MCF 10A (cell line): ENCODE measurements around the gene CDCA3. TPM values are rescaled to one million over a fixed set of nuclear protein-coding genes. Genes with fewer than 3 reads are reported as not detected.

Experiments used
- Bru-seq: library from RNA; stranded (reverse); fragments of 400-500 nt; gene quantifications from one replicate; lab custom pipeline; 2021; lab: Mats Ljungman, UMichigan
- BruChase-seq, 2 experiments: library from RNA; stranded (reverse); fragments of 400-500 nt; gene quantifications; one replicate each; lab custom pipeline; 2021; lab: Mats Ljungman, UMichigan
- BruUV-seq: library from RNA; stranded (reverse); fragments of 400-500 nt; replicated peaks from 2 replicates; lab custom pipeline; 2021; lab: Mats Ljungman, UMichigan
- CTCF ChIA-PET: fragments of 300-600 bp; sonication (Branson Sonifier 250); formaldehyde crosslinking; extraction: SDS; loops from one replicate; lab custom pipeline; 2021; ENCODE audit warnings: antibody characterized with exemption, inconsistent platforms; lab: Yijun Ruan, JAX
- POLR2A ChIA-PET: fragments of 300-600, 350-650 bp; sonication (Branson Sonifier 250); formaldehyde crosslinking; extraction: SDS; loops from one replicate; lab custom pipeline; 2020; ENCODE audit warnings: antibody characterized with exemption, inconsistent platforms; lab: Yijun Ruan, JAX
- DNase-seq: peaks from one replicate; pipeline ENCODE4 v3.0.0-alpha.2; 2018; ENCODE audit not compliant: unreplicated experiment
- H3K27ac Mint-ChIP-seq: one replicate; pipeline ENCODE4 v1.8.0; 2022; ENCODE audit warnings: mild to moderate bottlenecking, low read depth, mixed read lengths; ENCODE audit not compliant: unreplicated experiment
- H3K27me3 Mint-ChIP-seq: one replicate; pipeline ENCODE4 v1.8.0; 2022; ENCODE audit warnings: mixed read lengths; ENCODE audit not compliant: insufficient read depth, unreplicated experiment
- H3K36me3 Mint-ChIP-seq: one replicate; pipeline ENCODE4 v1.8.0; 2022; ENCODE audit warnings: mild to moderate bottlenecking, moderate library complexity, mixed read lengths; ENCODE audit not compliant: insufficient read depth, unreplicated experiment
- H3K4me1 Mint-ChIP-seq: one replicate; pipeline ENCODE4 v1.8.0; 2022; ENCODE audit warnings: mixed read lengths; ENCODE audit not compliant: insufficient read depth, unreplicated experiment
- H3K4me3 Mint-ChIP-seq: one replicate; pipeline ENCODE4 v1.8.0; 2022; ENCODE audit warnings: mild to moderate bottlenecking, moderate library complexity, mixed read lengths; ENCODE audit not compliant: unreplicated experiment
- H3K9me3 Mint-ChIP-seq: one replicate; pipeline ENCODE4 v1.8.0; 2022; ENCODE audit warnings: mixed read lengths; ENCODE audit not compliant: unreplicated experiment
- CTCF ChIP-seq: fragments of 200-600 bp; IDR thresholded peaks from one replicate; pipeline ENCODE4 v1.8.0; 2022; ENCODE audit warnings: antibody characterized with exemption, mild to moderate bottlenecking; ENCODE audit not compliant: unreplicated experiment
- intact Hi-C: fragments of 100-400 bp; cut with micrococcal nuclease; formaldehyde crosslinking; loops from 2 replicates; pipeline ENCODE4 v1.14.1; 2022
- long read RNA-seq: library from polyadenylated mRNA; stranded (forward); transcript quantifications from one replicate; pipeline ENCODE4 v2.0.0, GENCODE V29; 2022
- total RNA-seq: library from RNA; stranded (reverse); gene quantifications from 2 replicates; pipeline ENCODE4 v1.2.3, GENCODE V29; 2022

CDCA3 gene
- total RNA-seq (11.7 and 25.5 TPM in 2 replicates), Bru-seq, nascent RNA (percentile 42 among the genes with signal in this experiment), BruChase-seq, experiment 1, labeled RNA remaining after a 6-hour chase (percentile 38 among the genes with signal in this experiment), BruChase-seq, experiment 2, labeled RNA remaining after a 2-hour chase (percentile 39 among the genes with signal in this experiment)
- long read RNA-seq, transcript CDCA3-204 (5 exons, 1,327 nt) = minor isoform, 5 of 54 reads
- long read RNA-seq, transcript CDCA3-207 (6 exons, 1,943 nt) = major isoform, 25 of 54 reads
- long read RNA-seq, partial matches to known transcripts = 12 of 54 reads
- long read RNA-seq, other reads (novel, unspliced or antisense) = 5 of 54 reads

GRCh38 chr12:6851153-6851920 lies at the start of gene CDCA3:
CDCA3 (minus strand) TSS chr12:6851286; CDS start chr12:6850952, 334 bp downstream.
- CTCF ChIA-PET = interaction anchor here (0.6 to 7.3 kb wide), 8 partner anchors 13 to 312 kb away, joined by 3 to 40 read pairs (median 6); partner anchors contain the start of genes MLF2 and SPSB2
- H3K27ac Mint-ChIP-seq = peak within 1 kb of the TSS; percentile 90
- intact Hi-C loops = no loop called here
- DNase-seq = peak; percentile 100
- no peak for TF ChIP-seq CTCF
- POLR2A ChIA-PET = interaction anchor here (0.6 to 7.9 kb wide), 33 partner anchors 9 to 450 kb away, joined by 3 to 130 read pairs (median 6); partner anchors contain the start of genes ATN1, C12orf57, COPS7A and GNB3
- peak within 1 kb of the TSS; percentile 88 for H3K4me3 Mint-ChIP-seq
- peaks cover 38% of the 10 kb centered on the region for H3K36me3 Mint-ChIP-seq
- no peaks in the 10 kb centered on the region for H3K27me3 Mint-ChIP-seq
- no peaks in the 10 kb centered on the region for H3K9me3 Mint-ChIP-seq
- peaks cover 31% of the 10 kb centered on the region for H3K4me1 Mint-ChIP-seq
- no TSS peak for BruUV-seq

- ChIA-PET CTCF (interaction anchor here (0.6 to 1.9 kb wide), 5 partner anchors 8 to 374 kb away, joined by 3 to 6 read pairs (median 4); partner anchors contain the start of gene SPSB2), POLR2A (interaction anchor here (0.6 to 1.7 kb wide), 4 partner anchors 9 to 500 kb away, joined by 3 to 5 read pairs (median 3); no protein-coding TSS in a partner anchor)
- no TSS peak for BruUV-seq
- intact Hi-C loops = no loop called here
- peak; percentile 40 for DNase-seq
- no peaks in the 10 kb centered on the region for H3K27me3 Mint-ChIP-seq
- peaks cover 5% of the 10 kb centered on the region for H3K4me1 Mint-ChIP-seq
- H3K4me3 Mint-ChIP-seq = no peak overlapping the region
- no peak overlapping the region for H3K27ac Mint-ChIP-seq
- no peaks in the 10 kb centered on the region for H3K36me3 Mint-ChIP-seq
- no peak for TF ChIP-seq CTCF
- no peaks in the 10 kb centered on the region for H3K9me3 Mint-ChIP-seq
Measured at GRCh38 chr12:6899837-6900519, 48.9 kb upstream of the CDCA3 start.

GRCh38 chr12:6899427-6899826 lies 48.3 kb upstream of the CDCA3 start:
- CTCF ChIA-PET = interaction anchor here (0.9 to 1.9 kb wide), 2 partner anchors 8 to 25 kb away, joined by 4 to 5 read pairs; no protein-coding TSS in a partner anchor
- POLR2A ChIA-PET = interaction anchor here (0.6 to 1.7 kb wide), 3 partner anchors 27 to 499 kb away, joined by 3 to 5 read pairs (median 3); no protein-coding TSS in a partner anchor

More at GRCh38 chr12:6899427-6899826, 48.3 kb upstream of the CDCA3 start:
- intact Hi-C loops = no loop called here
- Mint-ChIP-seq H3K4me3 (no peak overlapping the region), H3K27ac (no peak overlapping the region), H3K4me1 (peaks cover 5% of the 10 kb centered on the region), H3K27me3 (no peaks in the 10 kb centered on the region), H3K36me3 (no peaks in the 10 kb centered on the region), H3K9me3 (no peaks in the 10 kb centered on the region)
- peak; percentile 15 for DNase-seq
- no TSS peak for BruUV-seq
- TF ChIP-seq CTCF = no peak
